Measurements from ENCODE around the gene AP2A2. TPM values are rescaled to one million over a fixed set of nuclear protein-coding genes. Genes with fewer than 3 reads are reported as not detected.

The AP2A2 gene
- polyA plus RNA-seq, 4 donors = 30.5 to 67.3 (median 45.0) TPM

DNA sequence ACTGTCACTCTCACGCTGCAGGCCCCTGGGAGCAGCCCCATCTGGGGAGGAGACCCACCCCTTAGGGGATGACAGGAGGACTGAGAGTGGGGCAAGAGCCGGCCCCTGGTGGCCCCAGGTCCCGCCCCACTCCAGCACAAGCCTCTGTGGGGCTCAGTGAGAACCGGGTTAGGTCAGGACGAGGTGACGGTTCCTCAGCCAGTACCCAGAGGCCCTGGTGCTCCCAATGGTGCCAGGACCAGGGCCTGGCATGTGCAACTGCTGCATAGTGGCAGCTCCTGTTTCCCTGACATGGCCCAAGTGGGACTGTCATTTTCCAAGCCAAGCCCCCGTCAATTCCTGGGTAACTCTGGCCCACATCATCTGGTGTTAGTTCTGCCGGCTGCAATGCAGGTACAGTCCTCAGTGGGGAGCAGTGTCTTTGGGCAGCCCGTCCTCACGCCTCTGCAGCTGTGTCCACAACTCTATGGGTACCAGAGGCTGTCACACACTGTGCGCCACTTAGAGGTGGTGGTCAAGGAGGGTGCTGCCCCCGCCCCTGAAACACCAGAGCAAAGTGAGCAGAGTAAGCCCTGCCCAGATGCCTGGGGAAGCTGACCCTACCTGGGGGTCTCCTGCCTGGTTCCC lies 31.0 kb upstream of the AP2A2 start:
- 88 to 90% (median 89%) methylated on average over 12 of the region's 12 CpGs for WGBS, 3 donors
- no peak overlapping the region for H3K27ac ChIP-seq (ENCODE audit: low read depth in 1 of 3, low read length in 2 of 3)
- no peak for DNase-seq
- H3K27me3 ChIP-seq (ENCODE audit: control insufficient read depth in 3 of 3, insufficient read depth in 3 of 3, low read length in 3 of 3) = no peaks in the 10 kb centered on the region
- H3K36me3 ChIP-seq (ENCODE audit: control insufficient read depth in 3 of 3, insufficient read depth in 2 of 3, low read depth in 1 of 3, low read length in 3 of 3) = peaks cover 4 to 74% (median 6%) of the 10 kb centered on the region in 3 donors
- FAIRE-seq = no peak
- H3K4me1 ChIP-seq (ENCODE audit: control insufficient read depth in 3 of 3, insufficient read depth in 2 of 3, low read depth in 1 of 3, low read length in 2 of 3) = no peaks in the 10 kb centered on the region
- H3K9me3 ChIP-seq (ENCODE audit: control insufficient read depth in 2 of 2, insufficient read depth in 1 of 2, low read depth in 1 of 2, low read length in 1 of 2) = no peaks in the 10 kb centered on the region
- H3K4me3 ChIP-seq (ENCODE audit: low read depth in 1 of 3, low read length in 3 of 3) = no peak overlapping the region

GRCh38 chr11:895331-896110 lies 30.1 kb upstream of the AP2A2 start:
- 87 to 88% (median 88%) methylated on average over 23 to 26 of the region's 26 CpGs for WGBS, 3 donors
- no peak overlapping the region for H3K4me3 ChIP-seq (ENCODE audit: low read depth in 1 of 3, low read length in 3 of 3)
- DNase-seq = no peak
- no peaks in the 10 kb centered on the region for H3K9me3 ChIP-seq (ENCODE audit: control insufficient read depth in 2 of 2, insufficient read depth in 1 of 2, low read depth in 1 of 2, low read length in 1 of 2)
- no peaks in the 10 kb centered on the region for H3K27me3 ChIP-seq (ENCODE audit: control insufficient read depth in 3 of 3, insufficient read depth in 3 of 3, low read length in 3 of 3)
- FAIRE-seq = no peak
- no peaks in the 10 kb centered on the region for H3K4me1 ChIP-seq (ENCODE audit: control insufficient read depth in 3 of 3, insufficient read depth in 2 of 3, low read depth in 1 of 3, low read length in 2 of 3)
- no peak overlapping the region for H3K27ac ChIP-seq (ENCODE audit: low read depth in 1 of 3, low read length in 2 of 3)
- H3K36me3 ChIP-seq (ENCODE audit: control insufficient read depth in 3 of 3, insufficient read depth in 2 of 3, low read depth in 1 of 3, low read length in 3 of 3) = peaks cover 4 to 74% (median 10%) of the 10 kb centered on the region in 3 donors

DNA sequence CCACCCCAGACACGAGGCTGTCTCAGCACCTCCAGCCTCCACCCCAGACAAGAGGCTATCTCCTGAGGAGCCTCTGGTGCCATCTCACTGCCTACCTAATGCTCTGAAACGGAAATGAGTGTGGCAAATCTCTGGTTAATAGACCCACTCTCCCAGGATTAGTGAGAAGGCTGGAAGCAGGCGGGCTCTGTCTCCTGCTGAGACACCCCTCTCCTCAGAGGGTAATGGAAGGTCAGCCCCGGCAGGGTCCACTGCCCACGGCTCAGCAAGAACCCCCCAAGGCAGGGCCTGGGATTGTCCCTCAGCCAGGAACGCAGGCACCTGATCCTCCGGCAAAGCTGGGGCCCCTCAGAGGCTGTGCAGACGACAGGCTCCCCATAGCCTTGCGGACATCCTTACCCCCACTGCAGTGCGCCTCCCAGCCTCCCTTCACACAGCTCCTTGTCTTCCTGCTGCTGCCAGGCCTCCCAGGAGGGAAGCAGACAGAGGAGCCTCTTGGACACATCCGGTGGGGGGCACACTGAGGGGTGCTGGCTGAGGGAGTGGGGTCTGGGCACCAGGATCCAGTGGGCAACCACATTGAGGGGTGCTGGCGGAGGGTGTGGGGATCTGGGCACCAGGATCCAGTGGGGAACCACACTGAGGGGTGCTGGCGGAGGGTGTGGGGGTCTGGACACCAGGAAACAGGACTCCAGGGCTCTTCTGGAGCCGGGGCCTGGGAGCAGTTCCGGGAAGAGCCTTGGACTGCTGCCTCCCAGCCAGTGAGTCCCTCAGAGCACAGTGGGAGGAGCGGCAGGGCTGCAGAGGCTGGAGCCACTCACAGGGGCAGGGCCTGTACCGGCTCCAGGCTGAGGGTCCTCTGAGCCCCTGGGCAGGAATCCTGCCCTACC lies 28.2 kb upstream of the AP2A2 start:
- Histone ChIP-seq H3K27me3 (ENCODE audit: control insufficient read depth in 3 of 3, insufficient read depth in 3 of 3, low read length in 3 of 3) (no peaks in the 10 kb centered on the region), H3K4me1 (ENCODE audit: control insufficient read depth in 3 of 3, insufficient read depth in 2 of 3, low read depth in 1 of 3, low read length in 2 of 3) (no peaks in the 10 kb centered on the region), H3K36me3 (ENCODE audit: control insufficient read depth in 3 of 3, insufficient read depth in 2 of 3, low read depth in 1 of 3, low read length in 3 of 3) (peaks cover 4 to 79% (median 17%) of the 10 kb centered on the region in 3 donors), H3K27ac (ENCODE audit: low read depth in 1 of 3, low read length in 2 of 3) (no peak overlapping the region), H3K9me3 (ENCODE audit: control insufficient read depth in 2 of 2, insufficient read depth in 1 of 2, low read depth in 1 of 2, low read length in 1 of 2) (no peaks in the 10 kb centered on the region), H3K4me3 (ENCODE audit: low read depth in 1 of 3, low read length in 3 of 3) (no peak overlapping the region)
- DNase-seq = no peak
- WGBS, 3 donors = 81 to 92% (median 87%) methylated on average over 17 of the region's 17 CpGs
- no peak for FAIRE-seq

GRCh38 chr11:898143-898511 lies 27.5 kb upstream of the AP2A2 start:
- Histone ChIP-seq H3K4me3 (ENCODE audit: low read depth in 1 of 3, low read length in 3 of 3) (no peak overlapping the region), H3K27me3 (ENCODE audit: control insufficient read depth in 3 of 3, insufficient read depth in 3 of 3, low read length in 3 of 3) (no peaks in the 10 kb centered on the region), H3K9me3 (ENCODE audit: control insufficient read depth in 2 of 2, insufficient read depth in 1 of 2, low read depth in 1 of 2, low read length in 1 of 2) (no peaks in the 10 kb centered on the region), H3K36me3 (ENCODE audit: control insufficient read depth in 3 of 3, insufficient read depth in 2 of 3, low read depth in 1 of 3, low read length in 3 of 3) (peaks cover 6 to 79% (median 19%) of the 10 kb centered on the region in 3 donors), H3K27ac (ENCODE audit: low read depth in 1 of 3, low read length in 2 of 3) (no peak overlapping the region), H3K4me1 (ENCODE audit: control insufficient read depth in 3 of 3, insufficient read depth in 2 of 3, low read depth in 1 of 3, low read length in 2 of 3) (no peaks in the 10 kb centered on the region)
- 76 to 87% (median 77%) methylated on average over 10 of the region's 10 CpGs for WGBS, 3 donors
- FAIRE-seq (no peak), DNase-seq (no peak)

- Histone ChIP-seq H3K4me1 (ENCODE audit: control insufficient read depth in 3 of 3, insufficient read depth in 2 of 3, low read depth in 1 of 3, low read length in 2 of 3) (no peaks in the 10 kb centered on the region), H3K9me3 (ENCODE audit: control insufficient read depth in 2 of 2, insufficient read depth in 1 of 2, low read depth in 1 of 2, low read length in 1 of 2) (no peaks in the 10 kb centered on the region), H3K27ac (ENCODE audit: low read depth in 1 of 3, low read length in 2 of 3) (no peak overlapping the region), H3K27me3 (ENCODE audit: control insufficient read depth in 3 of 3, insufficient read depth in 3 of 3, low read length in 3 of 3) (no peaks in the 10 kb centered on the region), H3K4me3 (ENCODE audit: low read depth in 1 of 3, low read length in 3 of 3) (no peak overlapping the region), H3K36me3 (ENCODE audit: control insufficient read depth in 3 of 3, insufficient read depth in 2 of 3, low read depth in 1 of 3, low read length in 3 of 3) (peaks cover 6 to 79% (median 19%) of the 10 kb centered on the region in 3 donors)
- DNase-seq (no peak), FAIRE-seq (no peak)
- 88 to 94% (median 89%) methylated on average over 22 of the region's 22 CpGs for WGBS, 3 donors
Observed at GRCh38 chr11:898540-899190, 27.0 kb upstream of the AP2A2 start.

- no peak for DNase-seq
- H3K27me3 ChIP-seq (ENCODE audit: control insufficient read depth in 3 of 3, insufficient read depth in 3 of 3, low read length in 3 of 3) = no peaks in the 10 kb centered on the region
- no peaks in the 10 kb centered on the region for H3K9me3 ChIP-seq (ENCODE audit: control insufficient read depth in 2 of 2, insufficient read depth in 1 of 2, low read depth in 1 of 2, low read length in 1 of 2)
- no peak for FAIRE-seq
- peaks cover 10 to 83% (median 23%) of the 10 kb centered on the region in 3 donors for H3K36me3 ChIP-seq (ENCODE audit: control insufficient read depth in 3 of 3, insufficient read depth in 2 of 3, low read depth in 1 of 3, low read length in 3 of 3)
- H3K27ac ChIP-seq (ENCODE audit: low read depth in 1 of 3, low read length in 2 of 3) = no peak overlapping the region
- H3K4me3 ChIP-seq (ENCODE audit: low read depth in 1 of 3, low read length in 3 of 3) = no peak overlapping the region
- WGBS, 3 donors = 93 to 95% (median 95%) methylated on average over 9 to 11 of the region's 11 CpGs
- H3K4me1 ChIP-seq (ENCODE audit: control insufficient read depth in 3 of 3, insufficient read depth in 2 of 3, low read depth in 1 of 3, low read length in 2 of 3) = no peaks in the 10 kb centered on the region
Observed at GRCh38 chr11:899724-900123, 25.9 kb upstream of the AP2A2 start.

GRCh38 chr11:900545-900944 lies 25.1 kb upstream of the AP2A2 start:
- 88 to 99% (median 90%) methylated on average over 7 of the region's 7 CpGs for WGBS, 3 donors
- no peak for FAIRE-seq
- peaks cover 10 to 78% (median 23%) of the 10 kb centered on the region in 3 donors for H3K36me3 ChIP-seq (ENCODE audit: control insufficient read depth in 3 of 3, insufficient read depth in 2 of 3, low read depth in 1 of 3, low read length in 3 of 3)

More at GRCh38 chr11:900545-900944, 25.1 kb upstream of the AP2A2 start:
- Histone ChIP-seq H3K9me3 (ENCODE audit: control insufficient read depth in 2 of 2, insufficient read depth in 1 of 2, low read depth in 1 of 2, low read length in 1 of 2) (no peaks in the 10 kb centered on the region), H3K4me1 (ENCODE audit: control insufficient read depth in 3 of 3, insufficient read depth in 2 of 3, low read depth in 1 of 3, low read length in 2 of 3) (no peaks in the 10 kb centered on the region), H3K27ac (ENCODE audit: low read depth in 1 of 3, low read length in 2 of 3) (no peak overlapping the region), H3K4me3 (ENCODE audit: low read depth in 1 of 3, low read length in 3 of 3) (no peak overlapping the region), H3K27me3 (ENCODE audit: control insufficient read depth in 3 of 3, insufficient read depth in 3 of 3, low read length in 3 of 3) (no peaks in the 10 kb centered on the region)
- no peak for DNase-seq

All from small intestine (tissue), 7 donors.